ENCODE results near the gene EVA1C.
"Not testable (repeated sequence)": the region's sequence is repeated elsewhere in the genome, so short reads cannot be mapped to it uniquely, and the experiment has no call there.

The EVA1C gene

GRCh38 chr21:32448803-32449594 is 36.5 kb downstream of the EVA1C start:
- DNase-seq (ENCODE audit: low read depth), result no peak
- no peak overlapping the region for H3K4me3 ChIP-seq (ENCODE audit: low read depth, low read length)
- no peak for TF ChIP-seq CTCF (IDR thresholded peaks at IDR 0.05; ENCODE audit: insufficient read depth, low read depth, low read length, missing control alignments)

DNA sequence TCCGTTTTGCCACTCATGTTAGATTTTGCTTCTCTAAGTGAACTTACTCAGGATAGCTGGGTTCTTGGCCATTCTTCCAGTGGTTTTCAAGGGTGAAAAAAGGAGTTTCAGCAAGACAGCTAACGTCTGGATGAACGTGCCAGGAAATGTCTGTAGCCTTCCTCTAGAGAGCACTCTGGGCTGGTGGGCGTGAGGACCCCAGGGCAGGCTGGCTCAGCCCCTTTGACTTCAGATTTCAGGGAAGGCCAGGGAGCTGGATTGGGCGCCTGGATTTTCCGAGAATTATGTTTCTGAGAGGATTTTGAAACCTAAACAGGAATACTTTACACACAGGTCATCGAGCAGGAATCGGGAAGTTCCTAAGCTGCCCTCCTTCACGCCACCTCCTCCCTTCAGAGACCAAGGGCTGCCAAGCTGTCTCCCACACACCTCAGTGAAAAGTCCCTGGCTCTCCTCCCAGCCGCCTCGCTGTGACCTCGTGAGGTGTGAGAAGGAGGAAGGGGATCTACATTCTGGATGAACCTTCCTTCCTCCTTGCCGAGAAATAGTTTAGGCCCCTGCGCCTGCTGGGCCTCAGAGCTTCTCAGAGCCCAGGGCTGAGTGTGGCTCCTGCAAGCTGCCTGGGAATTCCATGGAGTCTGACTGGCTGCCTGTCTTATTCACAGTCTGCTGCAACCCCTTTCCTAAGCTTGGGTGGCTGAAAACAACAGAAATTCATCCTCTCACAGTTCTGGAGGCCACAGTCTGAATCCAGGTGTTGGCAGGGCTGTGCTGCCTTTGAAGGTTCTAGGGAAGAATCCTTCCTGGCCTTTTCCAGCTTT is 38.6 kb downstream of the EVA1C start:
- DNase-seq (ENCODE audit: low read depth); H3K4me3 ChIP-seq (ENCODE audit: low read depth, low read length): not testable (repeated sequence)

- not testable (repeated sequence) for H3K4me3 ChIP-seq (ENCODE audit: low read depth, low read length); DNase-seq (ENCODE audit: low read depth)
Observed at GRCh38 chr21:32452191-32452590, 39.7 kb downstream of the EVA1C start.

DNA sequence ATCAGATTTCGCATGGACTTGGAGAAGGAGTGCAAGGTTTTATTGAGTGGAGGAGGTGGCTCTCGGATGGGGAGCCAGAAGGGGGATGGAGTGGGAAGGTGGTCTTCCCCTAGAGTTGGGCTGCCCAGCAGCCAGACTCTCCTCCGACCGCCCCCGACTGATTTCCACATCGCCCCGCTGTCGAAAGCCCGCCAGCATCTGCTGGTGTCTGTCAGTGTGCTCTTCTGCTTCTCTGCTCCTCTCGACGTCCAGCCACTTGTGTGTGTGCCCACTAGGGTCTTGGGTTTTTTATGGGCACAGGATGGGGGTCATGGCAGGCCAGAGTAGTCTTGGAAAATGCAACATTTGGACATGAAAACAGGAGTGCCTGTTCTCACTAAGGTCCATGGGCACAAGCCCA is 40.1 kb downstream of the EVA1C start:
- H3K4me3 ChIP-seq (ENCODE audit: low read depth, low read length), result no peak overlapping the region
- no peak for TF ChIP-seq CTCF (IDR thresholded peaks at IDR 0.05; ENCODE audit: insufficient read depth, low read depth, low read length, missing control alignments)
- DNase-seq (ENCODE audit: low read depth), result no peak

DNA sequence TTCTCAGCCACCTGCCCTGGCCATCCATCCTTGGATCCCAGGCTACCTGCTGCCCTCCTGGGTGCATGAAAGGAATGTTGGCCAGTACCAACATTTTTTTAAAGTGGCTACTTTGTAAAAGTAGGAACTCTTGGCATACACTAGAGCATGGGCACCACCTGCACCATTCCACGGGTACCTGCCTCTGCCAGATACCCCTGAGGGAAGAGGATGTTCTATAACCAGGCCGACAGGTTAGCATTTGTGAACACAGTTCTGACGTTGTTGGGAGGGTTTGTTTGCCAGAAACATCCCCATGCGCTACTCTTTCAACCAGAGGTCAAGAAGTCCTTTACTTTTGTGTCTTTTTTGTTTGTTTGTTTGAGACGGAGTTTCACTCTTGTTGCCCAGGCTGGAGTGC is 43.0 kb downstream of the EVA1C start:
- H3K4me3 ChIP-seq (ENCODE audit: low read depth, low read length), result no peak overlapping the region
- DNase-seq (ENCODE audit: low read depth), result no peak
- TF ChIP-seq CTCF (IDR thresholded peaks at IDR 0.05; ENCODE audit: insufficient read depth, low read depth, low read length, missing control alignments), result no peak

GRCh38 chr21:32456497-32456918 is 44.0 kb downstream of the EVA1C start:
- TF ChIP-seq CTCF (IDR thresholded peaks at IDR 0.05; ENCODE audit: insufficient read depth, low read depth, low read length, missing control alignments), result no peak
- no peak for DNase-seq (ENCODE audit: low read depth)
- no peak overlapping the region for H3K4me3 ChIP-seq (ENCODE audit: low read depth, low read length)

GRCh38 chr21:32457360-32457840 is 44.9 kb downstream of the EVA1C start:
- DNase-seq (ENCODE audit: low read depth), result no peak
- no peak for TF ChIP-seq CTCF (IDR thresholded peaks at IDR 0.05; ENCODE audit: insufficient read depth, low read depth, low read length, missing control alignments)
- H3K4me3 ChIP-seq (ENCODE audit: low read depth, low read length), result no peak overlapping the region

All from GM12865 (cell line).